ENCODE results near the gene SPRING1.

Gene SPRING1

GRCh38 chr12:116708826-116709756 lies 28.8 kb downstream of the SPRING1 start:
- DNase-seq (ENCODE audit: low read depth in 2 of 2): peak in 1 of 2 donors; percentile 13

GRCh38 chr12:116707751-116708150 lies 30.1 kb downstream of the SPRING1 start:
- no peak for DNase-seq (ENCODE audit: low read depth in 2 of 2)

GRCh38 chr12:116703214-116703795 lies 34.6 kb downstream of the SPRING1 start:
- DNase-seq (ENCODE audit: low read depth in 2 of 2): peak; percentile 40 to 55

GRCh38 chr12:116701432-116701831 lies 36.4 kb downstream of the SPRING1 start:
- DNase-seq (ENCODE audit: low read depth in 2 of 2): no peak

GRCh38 chr12:116700066-116700465 lies 37.8 kb downstream of the SPRING1 start:
- DNase-seq (ENCODE audit: low read depth in 2 of 2): no peak

GRCh38 chr12:116698554-116699075 lies 39.3 kb downstream of the SPRING1 start:
- DNase-seq (ENCODE audit: low read depth in 2 of 2): no peak

- no peak for DNase-seq (ENCODE audit: low read depth in 2 of 2)
These were observed 39.8 kb downstream of the SPRING1 start for GRCh38 chr12:116698116-116698515.

GRCh38 chr12:116697716-116698115 lies 40.2 kb downstream of the SPRING1 start:
- DNase-seq (ENCODE audit: low read depth in 2 of 2): no peak

- DNase-seq (ENCODE audit: low read depth in 2 of 2): no peak
These were observed 40.6 kb downstream of the SPRING1 start for GRCh38 chr12:116697305-116697704.

- DNase-seq (ENCODE audit: low read depth in 2 of 2): no peak
These were observed 42.5 kb downstream of the SPRING1 start for GRCh38 chr12:116695464-116695725.

GRCh38 chr12:116694653-116695463 lies 43.0 kb downstream of the SPRING1 start:
- no peak for DNase-seq (ENCODE audit: low read depth in 2 of 2)

- DNase-seq (ENCODE audit: low read depth in 2 of 2): no peak
These were observed 44.3 kb downstream of the SPRING1 start for GRCh38 chr12:116693286-116694227.

GRCh38 chr12:116692605-116693004 lies 45.3 kb downstream of the SPRING1 start:
- DNase-seq (ENCODE audit: low read depth in 2 of 2): no peak

- no peak for DNase-seq (ENCODE audit: low read depth in 2 of 2)
These were observed 46.2 kb downstream of the SPRING1 start for GRCh38 chr12:116691636-116692035.

- DNase-seq (ENCODE audit: low read depth in 2 of 2): no peak
These were observed 46.7 kb downstream of the SPRING1 start for GRCh38 chr12:116691205-116691604.

GRCh38 chr12:116689979-116690744 lies 47.7 kb downstream of the SPRING1 start:
- DNase-seq (ENCODE audit: low read depth in 2 of 2): no peak

GRCh38 chr12:116689521-116689920 lies 48.3 kb downstream of the SPRING1 start:
- no peak for DNase-seq (ENCODE audit: low read depth in 2 of 2)
